ENCODE data around the gene MAP3K12.
A peak's percentile ranks its signal among the peaks of the same experiment; 100 is the strongest.
"Not testable (repeated sequence)": the region's sequence is repeated elsewhere in the genome, so short reads cannot be mapped to it uniquely, and the experiment has no call there.

Gene MAP3K12, protein sequence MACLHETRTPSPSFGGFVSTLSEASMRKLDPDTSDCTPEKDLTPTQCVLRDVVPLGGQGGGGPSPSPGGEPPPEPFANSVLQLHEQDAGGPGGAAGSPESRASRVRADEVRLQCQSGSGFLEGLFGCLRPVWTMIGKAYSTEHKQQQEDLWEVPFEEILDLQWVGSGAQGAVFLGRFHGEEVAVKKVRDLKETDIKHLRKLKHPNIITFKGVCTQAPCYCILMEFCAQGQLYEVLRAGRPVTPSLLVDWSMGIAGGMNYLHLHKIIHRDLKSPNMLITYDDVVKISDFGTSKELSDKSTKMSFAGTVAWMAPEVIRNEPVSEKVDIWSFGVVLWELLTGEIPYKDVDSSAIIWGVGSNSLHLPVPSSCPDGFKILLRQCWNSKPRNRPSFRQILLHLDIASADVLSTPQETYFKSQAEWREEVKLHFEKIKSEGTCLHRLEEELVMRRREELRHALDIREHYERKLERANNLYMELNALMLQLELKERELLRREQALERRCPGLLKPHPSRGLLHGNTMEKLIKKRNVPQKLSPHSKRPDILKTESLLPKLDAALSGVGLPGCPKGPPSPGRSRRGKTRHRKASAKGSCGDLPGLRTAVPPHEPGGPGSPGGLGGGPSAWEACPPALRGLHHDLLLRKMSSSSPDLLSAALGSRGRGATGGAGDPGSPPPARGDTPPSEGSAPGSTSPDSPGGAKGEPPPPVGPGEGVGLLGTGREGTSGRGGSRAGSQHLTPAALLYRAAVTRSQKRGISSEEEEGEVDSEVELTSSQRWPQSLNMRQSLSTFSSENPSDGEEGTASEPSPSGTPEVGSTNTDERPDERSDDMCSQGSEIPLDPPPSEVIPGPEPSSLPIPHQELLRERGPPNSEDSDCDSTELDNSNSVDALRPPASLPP

DNA sequence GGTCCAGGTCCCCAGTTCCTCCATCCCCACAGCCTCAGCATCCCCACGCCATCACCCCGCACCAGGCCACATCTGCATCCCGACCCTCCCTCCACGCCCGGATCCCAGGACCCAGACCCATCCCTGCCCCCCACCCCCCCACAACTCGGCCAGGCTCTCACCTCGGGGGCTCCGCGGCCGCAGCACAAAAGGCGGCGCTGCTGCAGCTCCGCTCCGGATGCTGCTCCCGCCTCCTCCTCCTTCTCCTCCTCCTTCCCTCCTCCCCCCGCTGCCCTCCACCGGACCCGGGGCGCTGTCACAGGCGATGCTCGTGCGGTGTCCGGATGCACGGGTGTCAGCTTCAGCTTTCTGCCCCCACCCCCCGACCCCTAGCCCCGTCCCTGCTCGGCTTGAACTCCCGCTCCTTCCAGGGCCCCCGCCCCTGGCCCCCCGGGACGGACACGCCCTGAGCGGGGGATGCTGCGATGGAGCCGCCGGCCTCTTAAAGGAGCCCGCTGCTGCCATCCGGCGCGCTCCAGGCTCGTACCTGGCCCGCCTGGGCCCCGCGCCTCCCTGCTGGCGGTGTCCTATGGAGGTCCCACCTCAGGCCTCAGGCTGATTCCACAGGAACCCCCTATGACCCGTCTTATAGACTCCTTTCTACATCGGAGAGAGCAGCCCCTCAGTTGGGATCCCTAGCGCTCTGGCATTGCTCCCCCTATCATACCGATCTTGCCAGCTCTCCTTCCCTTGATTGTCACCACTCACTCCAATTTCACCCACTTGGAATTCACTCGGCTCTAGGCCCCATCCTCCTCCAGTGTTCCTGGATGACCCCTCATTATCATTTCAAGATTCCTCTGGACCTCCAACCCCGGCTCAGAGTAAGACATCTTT lies at the start of gene MAP3K12:
Gene MAP3K12, minus strand, starts transcription at position 193 of the 876 bp plus-strand sequence. CDS start 12,067 bp downstream, outside the sequence.
- DNase-seq: peak; percentile 48

DNA sequence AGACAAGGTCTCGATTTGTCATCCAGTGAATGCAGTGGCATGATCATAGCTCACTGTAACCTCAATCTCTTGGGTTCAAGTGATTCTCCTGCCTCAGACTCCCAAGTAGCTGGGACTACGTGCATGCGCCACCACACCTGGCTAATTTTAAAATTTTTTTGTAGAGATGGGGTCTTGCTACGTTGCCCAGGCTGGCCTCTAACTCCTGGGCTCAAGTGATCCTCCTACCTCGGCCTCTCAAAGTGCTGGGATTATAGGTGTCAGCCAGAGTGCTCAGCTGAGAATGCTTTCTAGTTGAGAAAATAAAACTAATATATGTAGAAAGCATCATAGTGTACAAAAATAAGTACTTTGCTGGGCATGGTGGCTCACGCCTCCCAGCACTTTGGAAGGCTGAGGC lies 49.1 kb upstream of the MAP3K12 start:
- DNase-seq: not testable (repeated sequence)

DNA sequence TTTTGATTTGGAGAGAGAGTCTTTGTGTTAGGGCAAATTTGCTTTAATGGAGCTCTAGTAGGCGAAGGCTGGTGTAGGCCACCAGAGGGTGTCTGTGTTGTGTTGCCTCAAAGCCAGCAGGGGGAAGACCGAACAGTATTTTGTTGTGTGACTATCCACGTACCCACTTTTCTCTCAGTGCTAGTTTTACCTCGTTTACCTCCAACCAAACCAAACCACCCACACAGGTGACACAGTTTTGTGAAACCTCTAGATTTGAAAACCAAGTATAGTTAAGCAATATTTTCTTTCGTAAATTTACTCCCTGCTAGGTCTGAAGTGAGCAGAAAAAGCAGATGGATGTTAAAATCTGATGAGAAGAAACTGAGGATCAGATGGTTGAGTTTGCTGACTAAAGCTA lies 44.3 kb upstream of the MAP3K12 start:
- DNase-seq: peak; percentile 56

DNA sequence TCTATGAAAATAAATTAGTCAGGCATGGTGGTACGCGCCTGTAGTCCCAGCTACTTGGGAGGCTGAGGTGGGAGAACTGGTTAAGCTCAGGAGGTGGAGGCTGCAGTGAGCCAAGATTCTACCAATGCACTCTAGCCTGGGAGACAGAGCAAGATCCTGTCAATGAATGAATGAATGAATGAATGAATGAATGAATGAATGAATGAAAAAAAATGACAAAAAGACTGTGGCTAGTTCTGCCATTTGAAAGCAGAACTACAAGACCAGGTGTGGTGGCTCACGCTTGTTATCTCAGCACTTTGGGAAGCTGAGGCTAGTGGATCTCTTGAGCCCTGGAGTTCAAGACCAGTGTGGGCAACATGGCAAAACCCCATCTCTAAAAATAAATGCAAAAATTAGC lies 40.3 kb upstream of the MAP3K12 start:
- no peak for DNase-seq

DNA sequence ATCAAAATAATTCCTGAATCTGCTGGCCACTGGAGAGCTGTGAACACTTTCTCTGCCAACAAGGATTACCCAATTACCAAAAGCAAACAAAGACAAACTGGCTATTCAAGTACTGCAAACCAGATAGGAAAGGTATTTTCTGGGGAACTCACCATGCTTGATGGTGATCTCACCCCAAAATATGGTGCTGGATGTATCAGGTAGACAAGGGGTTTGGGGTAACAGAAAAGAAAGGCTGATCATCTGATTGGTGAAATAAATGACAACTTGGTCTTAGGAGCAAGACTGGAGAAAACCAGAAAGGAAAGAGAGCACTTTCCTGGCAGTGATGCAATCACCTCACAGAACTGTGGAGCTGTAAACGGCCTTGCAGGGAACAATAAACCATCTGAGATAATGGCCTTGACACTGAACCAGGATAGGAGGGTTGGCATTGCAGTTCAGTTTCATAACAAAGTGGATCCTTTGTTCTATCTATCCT lies 39.0 kb upstream of the MAP3K12 start:
- DNase-seq: no peak

DNA sequence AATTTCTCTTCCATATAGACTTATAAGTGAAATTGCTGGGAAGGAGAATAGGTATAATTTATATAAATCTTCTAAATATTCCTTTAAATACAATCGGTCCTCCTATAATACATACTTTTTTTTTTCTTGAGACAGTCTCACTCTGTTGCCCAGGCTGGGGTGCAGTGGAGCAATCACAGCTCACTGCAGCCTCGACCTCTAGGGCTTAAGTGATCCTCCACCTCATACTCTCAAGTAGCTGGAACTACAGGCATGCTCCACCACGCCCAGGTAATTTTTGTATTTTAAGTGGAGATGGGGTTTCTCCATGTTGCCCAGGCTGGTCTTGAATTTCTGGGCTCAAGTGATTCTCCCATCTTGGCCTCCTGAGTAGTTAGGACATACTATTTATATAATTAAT lies 37.7 kb upstream of the MAP3K12 start:
- no peak for DNase-seq

DNA sequence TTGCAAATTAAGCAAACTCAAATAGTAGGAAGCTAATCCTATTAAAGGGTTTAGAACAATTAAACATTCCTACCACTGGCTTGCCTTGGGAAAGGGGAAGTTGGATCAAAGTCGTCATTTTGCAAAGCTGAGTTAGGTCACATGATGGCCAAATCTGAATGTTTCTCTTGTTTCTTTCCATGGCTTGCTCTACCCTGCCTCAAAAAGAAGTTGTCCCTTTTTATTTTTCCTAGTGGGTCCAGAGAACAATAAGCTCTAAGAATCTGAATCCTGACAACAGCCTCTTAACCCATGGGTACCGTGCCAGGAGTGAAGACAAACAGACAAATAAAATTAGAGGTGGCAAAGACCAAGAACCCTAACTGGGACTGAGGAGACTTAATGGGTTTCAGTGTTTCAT lies 34.2 kb upstream of the MAP3K12 start:
- no peak for DNase-seq

DNA sequence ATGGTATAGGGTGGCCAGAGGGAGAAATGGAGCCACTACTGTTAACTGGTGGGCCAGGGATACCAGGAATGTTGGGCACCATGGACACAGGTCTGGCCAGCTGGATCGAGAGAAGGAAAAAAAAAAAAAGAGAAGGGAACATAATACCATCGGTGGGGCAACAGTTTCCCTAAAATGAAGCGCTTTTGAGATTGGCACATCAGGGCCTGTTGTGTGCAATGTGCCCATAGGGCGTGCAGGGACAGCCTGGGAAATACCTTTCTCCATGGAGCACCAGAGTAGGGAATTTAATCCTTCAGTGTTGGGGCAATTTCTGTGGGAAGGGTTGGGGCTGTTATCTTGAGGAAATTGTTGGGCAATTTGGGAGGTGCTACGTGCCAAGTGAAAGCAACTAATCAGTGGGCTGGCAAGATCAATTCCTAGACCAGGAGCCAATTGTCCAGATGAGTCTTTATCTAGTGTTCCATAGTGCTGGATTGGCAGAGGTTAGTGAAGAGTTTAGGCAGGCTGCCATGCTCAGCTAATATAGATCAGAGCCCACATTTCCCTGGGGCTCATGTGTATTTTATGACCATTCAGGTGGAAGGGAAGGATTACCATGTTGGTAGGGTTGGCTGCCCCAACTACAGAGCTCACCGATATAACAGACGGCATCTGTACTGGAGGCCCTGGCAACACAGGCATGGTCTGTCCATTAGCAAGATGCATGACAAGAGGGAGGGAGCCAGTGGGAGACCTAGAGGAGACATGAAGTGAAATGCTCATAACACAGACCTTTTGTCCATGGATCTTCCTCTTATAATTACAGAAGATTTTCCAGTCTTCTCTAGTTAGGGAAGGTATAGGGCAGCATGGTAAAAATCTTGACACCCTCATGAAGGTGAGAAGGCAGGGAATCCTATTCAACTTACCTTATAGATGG lies 33.5 kb upstream of the MAP3K12 start:
- no peak for DNase-seq

DNA sequence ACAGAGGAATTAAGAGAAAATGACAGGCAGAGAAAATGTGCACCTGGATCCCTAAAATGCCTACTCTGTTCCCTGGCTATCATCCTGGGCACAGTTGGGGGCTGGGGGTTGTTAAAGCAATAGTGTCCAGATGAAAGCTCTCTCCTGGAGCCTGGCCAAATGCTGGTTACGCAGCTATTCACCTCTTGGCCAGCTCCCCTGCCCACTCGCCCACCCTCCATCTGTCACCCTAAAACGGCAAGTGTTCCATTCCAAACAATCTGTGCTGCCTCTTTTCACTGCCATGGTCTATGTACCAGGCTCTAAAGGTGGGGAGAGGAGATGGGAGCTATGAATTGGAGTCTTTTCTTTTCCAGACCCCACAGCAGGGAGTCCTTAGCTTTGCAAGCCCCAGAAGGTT lies 32.8 kb upstream of the MAP3K12 start:
- no peak for DNase-seq

DNA sequence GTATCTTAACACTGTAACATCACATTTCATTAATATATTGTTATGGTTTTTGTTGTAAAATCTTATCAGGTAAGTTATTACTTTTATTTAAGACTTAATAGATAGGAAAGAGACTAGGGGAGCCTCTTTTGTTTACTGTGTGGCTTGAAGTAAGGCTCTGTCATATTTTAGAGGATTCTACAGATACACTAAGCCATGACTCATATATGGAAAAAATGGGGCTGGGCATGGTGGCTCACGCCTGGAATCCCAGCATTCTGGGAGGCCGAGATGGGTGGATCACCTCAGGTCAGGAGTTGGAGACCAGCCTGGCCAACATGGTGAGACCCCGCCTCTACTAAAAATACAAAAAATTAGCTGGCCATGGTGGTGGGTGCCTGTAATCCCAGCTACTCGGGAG lies 31.7 kb upstream of the MAP3K12 start:
- no peak for DNase-seq

DNA sequence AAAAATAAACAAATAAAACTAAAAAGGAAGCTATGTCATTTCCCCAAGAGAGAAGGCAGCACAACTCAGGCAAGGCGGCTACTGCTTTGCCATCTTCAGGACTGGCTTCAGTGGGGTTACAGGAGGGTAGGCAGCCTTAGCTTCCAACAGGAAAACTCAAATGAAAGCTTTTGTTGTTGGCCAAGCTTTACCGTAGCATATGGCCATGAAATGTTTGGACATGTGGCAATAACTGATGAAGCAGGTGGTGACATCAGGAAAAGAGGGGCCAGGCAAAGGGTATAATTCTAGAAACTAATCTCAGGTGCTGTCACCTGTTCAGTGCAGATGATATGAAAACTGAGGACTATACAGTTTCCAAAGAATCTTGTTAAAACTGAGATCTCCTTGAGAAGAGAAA lies 30.8 kb upstream of the MAP3K12 start:
- no peak for DNase-seq

DNA sequence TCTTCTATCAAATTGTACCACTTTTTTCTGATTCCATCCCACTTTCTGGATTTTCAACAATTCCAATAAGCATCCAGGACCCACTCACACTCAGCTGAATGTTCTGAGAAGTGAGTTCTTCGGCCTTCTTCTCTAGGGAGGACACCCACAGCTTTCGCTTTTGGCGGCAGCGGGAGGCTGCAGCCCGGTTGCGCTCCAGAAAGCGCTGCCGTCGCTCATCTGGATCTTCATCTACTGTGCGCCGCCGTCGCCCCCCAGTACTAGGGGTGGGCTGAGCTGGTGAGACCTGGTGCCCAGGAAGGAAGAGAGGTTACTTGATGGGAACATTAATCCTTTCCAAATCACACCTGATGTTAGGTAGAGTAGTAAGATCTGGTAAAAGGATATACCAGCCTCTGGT lies 25.2 kb upstream of the MAP3K12 start:
- no peak for DNase-seq

DNA sequence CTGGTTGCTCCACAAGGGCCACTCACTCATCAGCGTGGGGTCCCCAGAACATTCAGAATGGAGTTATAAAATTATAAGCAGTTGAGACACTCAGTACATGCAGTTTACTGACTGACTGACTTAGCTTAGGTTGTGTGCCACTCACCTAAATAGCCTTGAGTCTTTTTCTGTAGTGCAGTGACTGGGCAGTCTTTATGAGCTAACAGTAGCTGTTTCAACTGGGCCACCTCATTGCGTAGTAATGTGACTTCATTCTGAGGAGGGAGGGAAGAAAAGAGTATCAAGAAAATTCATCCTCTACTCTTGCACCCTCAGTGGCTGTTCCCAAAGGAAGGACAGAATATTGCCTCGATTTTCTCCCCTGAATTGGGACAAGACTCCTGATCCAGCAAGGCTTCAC lies 23.9 kb upstream of the MAP3K12 start:
- no peak for DNase-seq

DNA sequence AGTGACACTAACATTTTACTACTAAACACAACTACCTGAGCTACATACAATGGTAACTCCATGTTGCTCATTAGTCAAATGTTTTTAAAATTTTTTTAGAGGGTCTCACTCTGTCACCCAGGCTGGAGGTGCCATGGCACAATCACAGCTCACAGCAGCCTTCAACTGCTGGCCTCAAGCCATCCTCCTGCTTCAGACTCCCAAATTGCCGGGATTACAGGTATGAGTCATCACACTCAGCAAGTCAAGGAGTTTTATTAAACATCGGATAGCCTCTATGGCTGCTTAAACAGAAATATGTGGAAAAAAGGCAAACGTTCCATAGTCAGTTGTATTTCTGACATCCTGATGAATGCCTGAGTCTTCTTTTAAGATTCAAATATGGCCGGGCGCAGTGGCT lies 19.1 kb upstream of the MAP3K12 start:
- DNase-seq: no peak

DNA sequence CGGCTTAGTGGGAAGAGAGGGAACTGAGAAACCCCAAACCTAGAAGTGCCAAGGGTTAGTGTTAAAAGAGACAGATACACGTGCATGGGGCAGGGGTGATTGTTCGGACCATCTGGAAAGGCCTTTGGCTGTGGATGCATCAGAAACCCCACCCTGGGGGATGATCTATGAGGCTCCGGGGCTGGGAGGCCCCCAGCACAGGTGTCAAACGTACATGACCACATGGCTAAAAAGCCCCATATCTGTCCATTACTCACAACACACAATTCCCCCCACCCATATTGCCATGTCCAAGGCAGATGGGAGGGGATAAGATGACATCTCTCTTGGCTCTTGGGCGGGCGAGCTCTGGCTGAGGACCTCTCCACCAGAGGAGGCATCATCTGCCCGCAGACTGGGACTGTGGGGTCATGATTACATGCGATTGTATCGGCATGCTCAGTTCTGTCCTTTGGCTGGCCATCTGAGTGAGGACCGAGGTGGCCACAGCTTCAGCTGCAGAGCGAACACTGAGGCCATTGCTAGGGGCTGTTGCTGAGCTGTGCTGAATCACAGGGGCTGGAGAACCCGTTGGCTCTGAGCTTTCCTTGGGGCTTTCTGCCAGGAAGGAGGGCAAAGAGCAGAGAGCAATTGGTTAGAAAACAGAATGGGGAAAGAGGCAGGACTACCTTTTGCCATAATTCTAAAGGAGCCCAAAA lies 17.6 kb upstream of the MAP3K12 start:
- DNase-seq: no peak

DNA sequence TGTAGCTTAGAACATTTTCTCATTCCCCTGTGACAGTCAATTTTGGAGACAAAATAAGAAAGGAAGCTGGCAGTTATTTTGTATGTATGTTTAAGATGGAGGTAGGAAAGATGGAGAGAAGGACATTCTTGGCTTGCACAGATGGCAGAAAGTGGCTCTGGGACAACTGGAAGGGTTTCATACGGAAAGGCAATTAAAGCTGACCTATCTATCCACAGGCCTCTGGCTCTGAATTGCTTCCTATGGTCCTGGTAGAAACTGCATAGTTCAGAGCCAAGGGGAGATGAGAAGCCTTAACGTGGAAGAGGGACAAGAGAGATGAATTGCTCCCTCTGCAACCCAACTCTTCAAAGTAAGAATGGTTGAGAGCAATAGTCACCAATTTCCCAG lies 16.0 kb upstream of the MAP3K12 start:
- DNase-seq: no peak

DNA sequence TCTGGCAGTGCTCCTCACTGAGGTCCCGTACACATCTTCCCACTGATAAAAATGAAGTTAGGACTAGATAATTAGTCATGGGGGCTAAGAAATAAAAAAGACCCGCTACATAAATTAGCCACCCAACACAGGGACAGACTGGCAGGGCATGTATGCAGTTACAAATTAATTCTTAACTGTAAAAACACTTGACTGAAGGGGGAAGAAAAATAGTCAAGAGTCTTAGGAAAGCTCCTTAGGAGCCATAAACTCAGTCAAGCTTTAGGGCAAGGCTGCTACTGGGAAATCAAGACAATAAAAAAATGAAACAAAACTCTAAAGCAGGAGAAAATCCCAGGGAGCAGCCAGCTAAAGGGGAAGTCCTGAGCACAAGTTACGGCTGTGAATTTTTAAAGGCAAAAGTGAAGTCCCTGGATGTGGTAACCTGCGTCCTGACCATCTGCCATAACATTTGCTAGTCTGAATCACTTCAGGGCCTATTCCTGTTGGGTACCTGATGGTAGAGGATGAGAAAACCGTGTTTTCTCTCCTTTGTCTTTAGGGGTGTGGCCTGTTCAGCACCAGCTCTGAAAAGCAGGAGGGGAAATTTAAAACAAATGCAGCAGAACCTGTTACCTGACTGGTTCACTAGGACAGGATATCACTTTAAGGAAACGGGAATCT lies 15.5 kb upstream of the MAP3K12 start:
- DNase-seq: no peak

DNA sequence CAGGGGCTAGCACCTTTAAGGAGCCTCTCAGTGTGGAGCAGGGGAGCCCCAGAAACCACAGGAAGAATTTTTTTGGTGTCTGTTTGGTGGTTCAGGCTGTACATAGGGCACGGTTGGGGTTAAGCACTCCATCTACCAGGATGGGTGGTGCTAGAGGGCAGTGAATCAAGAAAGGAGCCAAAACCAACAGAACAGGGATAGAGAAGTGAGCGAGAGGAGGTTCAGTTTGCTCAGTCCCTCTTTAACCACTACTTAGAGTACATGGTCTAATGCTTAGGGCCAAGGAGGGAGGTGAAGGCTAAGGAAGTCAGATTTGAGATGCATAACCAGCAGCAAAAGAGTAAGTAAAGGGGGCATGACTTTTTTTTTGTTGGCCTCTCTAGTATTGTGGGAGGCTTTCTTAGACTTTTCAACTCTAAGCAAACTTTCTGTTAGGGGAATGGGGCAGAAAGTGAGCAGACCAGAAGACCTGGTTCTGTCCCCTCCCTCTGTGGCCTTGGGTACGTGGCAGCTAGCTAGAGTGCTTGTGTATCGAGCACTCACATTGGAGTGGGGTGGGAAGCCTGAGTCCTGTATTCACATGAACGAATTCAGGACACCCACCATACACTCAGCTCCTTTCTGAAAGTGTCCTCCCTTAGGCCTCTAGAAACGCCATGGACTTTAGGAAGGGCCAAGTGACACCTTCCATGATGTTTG lies 14.6 kb upstream of the MAP3K12 start:
- no peak for DNase-seq

DNA sequence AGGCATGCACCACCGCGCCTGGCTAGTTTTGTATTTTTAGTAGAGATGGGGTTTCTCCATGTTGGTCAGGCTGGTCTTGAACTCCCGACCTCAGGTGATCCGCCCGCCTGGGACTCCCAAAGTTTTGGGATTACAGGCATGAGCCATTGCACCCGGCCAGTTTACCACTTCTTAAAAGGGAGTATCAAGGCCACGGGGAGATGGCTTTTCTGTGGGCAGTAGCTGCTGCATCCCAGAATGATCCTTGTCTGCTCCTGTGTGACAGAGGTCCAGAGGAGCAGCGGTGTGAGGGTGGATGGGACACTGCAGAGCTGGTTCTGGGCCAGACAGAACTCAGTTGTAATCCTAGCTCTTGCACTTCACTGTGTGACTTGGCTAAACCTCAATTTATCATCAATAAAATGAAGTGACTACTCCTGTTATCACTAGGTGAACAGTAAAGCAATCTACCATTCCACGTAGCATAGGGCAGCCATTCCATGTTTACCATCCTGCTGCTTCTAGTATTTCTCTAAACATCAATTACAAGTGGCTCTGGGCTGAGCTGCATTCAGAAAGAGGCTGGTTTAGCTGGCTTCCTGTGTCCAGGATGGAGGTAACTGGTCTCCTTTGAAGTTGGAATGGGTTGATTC lies 11.0 kb upstream of the MAP3K12 start:
- no peak for DNase-seq
